AG20443 (cell line): Measurements from ENCODE around the gene MRPS27.

Experiments
- DNase-seq: peaks from one replicate; pipeline ENCODE4 v3.0.0; 2012; ENCODE audit warnings: low spot score, mixed read lengths

The MRPS27 gene

DNA sequence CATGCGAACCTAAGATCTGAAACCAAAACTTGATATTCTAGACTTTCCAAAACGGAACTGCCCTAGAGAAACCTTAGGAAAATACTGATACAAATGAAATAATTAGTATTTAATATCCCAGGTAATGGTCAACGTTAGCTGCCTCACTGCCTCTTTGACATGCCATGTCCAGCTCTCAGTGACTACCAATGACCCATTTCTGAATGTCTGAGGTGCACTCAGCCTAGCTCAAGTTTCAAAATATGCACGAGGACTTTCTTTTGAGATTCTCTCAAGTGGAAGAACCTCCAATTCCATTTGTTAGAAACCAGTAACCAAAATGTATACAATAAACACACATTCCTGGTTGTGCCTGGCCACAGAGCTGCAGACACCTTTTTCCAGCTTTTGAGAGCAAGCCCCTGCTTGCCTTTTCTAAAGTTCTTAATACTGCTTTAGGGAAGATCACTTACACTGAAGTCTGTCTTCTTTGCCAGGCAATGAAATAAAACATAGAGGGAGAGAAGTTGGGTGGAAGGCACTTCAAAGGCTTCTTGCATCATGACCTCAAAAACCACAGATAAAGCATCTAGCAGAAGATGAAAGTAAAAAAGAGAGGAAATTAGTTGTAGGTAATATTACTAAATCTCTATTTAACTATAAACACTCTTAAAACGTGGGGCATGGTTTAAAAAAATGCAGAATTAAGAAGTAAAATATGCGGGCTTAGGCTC lies 87.9 kb downstream of the MRPS27 start:
- DNase-seq: no peak

DNA sequence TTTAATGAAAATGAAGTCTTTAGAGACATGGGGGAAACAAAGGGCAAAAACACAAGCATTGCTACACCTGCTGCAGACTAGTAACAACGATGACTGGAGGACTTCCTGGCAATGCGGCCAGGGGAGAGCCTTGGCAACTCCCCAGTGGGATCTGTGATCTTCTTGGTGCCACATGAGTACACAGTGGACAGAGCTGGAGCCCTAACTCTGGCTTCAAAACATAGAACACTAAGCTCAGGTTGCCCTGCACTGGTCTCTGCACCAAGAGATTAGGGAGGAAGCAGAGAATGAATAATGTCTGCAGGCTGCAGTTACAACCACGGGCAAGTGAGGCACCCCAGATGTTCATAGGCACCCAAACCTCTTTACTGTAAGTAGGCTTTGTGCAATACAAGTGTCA lies 91.1 kb downstream of the MRPS27 start:
- DNase-seq: no peak

DNA sequence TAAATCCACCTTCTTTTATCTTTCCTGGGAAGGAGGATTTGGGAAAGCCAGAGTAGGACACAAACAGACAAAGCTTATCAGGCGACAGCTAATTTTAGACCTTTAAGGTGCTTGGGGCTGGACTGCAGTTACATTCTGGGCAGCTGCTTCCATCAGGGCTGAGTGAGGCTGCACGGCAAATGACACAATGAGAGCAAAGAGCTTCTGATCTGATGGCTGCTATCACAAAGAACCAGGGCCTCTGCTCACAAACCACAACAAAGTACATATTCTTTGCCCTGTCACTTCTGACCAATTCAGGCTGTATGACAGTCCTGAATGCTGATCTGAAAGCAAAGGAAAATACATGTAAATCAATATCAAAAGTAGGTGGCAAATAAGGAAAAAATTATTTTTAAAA lies 93.1 kb downstream of the MRPS27 start:
- DNase-seq: no peak

DNA sequence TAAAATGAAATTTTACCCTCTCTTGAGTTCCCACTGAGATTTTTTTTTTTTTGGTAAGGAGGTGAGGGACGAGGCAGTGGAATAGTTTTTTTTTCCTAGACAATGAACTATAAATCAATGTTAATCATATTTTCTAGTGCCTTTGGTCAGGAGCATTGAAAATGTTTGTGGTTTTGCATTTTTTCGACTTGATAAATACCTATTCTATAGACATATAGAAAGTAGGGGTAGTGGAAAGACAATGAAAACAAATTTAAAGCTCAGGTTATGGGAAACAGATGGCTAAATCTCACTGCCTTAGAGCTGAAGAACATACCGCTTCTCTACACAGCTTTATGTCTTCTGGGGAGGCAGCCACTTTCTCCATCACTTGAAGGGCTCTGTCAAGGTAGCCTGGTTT lies 94.3 kb downstream of the MRPS27 start:
- DNase-seq: no peak

DNA sequence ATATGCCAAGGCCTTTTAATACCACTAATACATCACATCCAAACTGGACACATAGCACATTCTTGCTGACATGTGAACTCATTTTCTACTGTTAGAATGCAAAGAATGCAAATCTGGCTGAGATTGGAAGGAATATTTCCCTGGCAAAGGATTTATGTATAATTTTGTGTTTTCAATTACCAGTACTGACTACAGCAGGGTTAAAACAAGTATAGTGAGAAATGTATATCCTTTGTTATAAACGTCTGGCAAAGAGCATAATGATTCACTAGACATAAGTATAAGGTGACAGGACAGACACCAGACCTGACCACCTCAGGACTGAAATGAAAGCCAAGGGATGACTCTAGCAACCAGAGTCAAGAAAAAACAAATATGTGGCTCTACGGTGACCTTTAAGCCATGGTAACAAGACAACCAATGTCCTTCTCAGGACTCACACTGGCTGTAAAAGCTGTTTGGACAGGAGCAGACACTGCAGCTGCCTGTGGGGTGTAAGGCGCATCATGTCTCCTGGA lies 95.0 kb downstream of the MRPS27 start:
- DNase-seq: peak; percentile 63

DNA sequence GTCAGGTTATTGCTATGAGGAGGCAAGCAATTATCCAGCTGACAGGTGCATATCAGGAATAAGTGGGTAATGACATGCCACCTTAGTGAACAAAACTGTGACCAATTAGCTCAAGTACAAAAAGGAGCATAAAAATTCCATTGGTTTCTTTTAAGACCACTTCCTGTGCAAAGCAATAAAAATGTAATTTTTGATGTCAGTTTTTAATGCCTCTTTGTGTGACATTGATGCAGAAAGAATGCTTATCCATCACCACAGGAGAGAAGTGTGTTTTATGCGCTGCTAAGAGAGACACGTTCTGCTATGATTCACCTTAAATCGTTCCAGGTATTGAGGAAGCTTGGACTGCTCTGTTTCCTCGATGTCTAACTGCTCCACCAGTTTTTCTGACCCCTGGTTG lies 96.7 kb downstream of the MRPS27 start:
- no peak for DNase-seq

DNA sequence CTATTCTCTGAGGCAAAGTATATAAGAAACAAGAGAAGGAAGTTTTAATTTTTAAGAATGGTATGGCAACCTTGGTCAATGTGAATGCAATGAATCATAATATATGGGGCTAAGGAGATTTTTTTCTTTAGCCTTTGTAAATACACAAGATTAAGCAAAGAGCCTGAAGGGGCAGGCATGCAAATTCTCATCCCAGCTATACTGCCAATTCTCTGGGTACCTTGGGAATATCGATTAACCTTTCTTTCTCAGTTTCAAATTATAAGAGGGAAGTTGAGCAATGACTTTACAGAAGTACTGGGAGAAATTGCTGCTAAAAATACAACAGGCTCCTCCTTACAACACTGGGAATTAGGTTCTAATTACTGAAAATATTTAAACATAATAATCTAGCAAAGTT lies 97.5 kb downstream of the MRPS27 start:
- DNase-seq: no peak

DNA sequence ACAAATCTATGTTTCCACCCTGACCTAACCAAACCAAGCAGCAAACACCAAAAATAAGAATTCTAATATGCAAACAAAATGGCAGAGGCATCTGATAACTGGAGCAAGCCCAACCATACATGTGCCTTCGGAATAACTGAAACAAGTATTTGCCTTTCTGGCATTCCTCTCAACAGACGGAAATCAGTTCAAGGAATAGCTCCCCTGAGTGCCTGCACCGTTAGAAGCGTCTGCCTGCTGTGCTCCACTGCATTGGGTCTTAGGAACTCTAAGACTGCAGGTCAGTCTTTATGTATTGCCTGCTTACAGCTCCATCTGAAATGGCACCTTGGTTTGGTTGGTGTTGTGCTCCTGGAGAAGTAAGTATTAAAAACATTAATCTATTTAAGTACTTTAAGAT lies 98.5 kb downstream of the MRPS27 start:
- DNase-seq: no peak

DNA sequence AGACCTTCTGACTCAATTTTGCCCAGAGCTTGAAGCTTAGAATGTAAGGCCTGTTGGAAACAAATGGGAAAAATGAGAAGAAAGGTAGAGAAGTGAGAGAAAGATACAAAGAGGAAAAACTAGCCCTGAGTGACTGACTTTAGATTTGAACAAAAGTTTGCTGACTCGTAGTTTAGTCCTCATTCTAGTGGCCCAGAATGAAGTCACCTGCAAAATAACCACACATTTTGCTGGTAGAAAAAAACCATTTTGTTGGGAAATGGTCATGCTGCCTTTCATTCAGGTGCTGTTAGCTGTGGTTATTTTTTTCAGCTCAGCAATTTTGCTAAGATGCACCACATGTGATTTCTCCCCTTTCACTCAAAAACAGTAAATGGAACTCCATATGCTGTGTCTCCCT lies 98.9 kb downstream of the MRPS27 start:
- no peak for DNase-seq

DNA sequence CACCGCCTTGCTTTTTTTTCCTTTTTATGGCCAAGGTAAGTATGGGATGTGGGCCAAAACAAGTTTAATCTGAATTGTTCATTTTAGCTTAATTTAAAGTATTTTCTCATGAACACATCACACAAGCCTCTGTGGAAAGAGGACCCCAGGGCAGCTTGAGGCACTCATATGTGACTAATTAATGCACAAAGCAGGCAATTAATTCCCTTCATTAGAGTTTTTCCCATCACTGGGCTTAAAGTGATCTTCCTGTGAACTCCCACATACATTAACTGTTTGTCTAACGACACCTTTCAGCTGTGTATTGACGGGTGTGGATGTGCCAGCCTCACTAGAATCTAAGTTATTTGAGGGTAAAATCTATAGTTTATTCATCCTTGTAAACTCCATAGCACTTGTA lies 103.3 kb downstream of the MRPS27 start:
- DNase-seq: no peak

DNA sequence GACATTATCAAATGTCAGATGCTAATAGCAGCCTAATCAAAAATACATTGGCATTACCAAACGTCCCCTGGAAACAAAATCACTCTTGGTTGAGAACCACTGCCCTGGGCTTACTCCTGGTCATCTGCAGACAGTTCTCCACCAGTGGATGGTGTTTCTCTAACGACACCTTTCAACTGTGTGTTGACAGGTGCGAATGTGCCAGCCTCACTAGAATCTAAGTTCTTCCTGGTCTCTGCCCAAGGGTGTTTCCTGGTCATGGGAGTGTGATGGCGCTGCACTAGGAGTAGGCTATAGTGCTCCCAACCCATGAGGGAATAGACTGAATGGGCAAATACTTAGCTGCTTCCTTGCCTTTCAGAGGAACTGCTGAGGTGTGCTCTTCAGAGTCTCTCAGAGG lies 105.9 kb downstream of the MRPS27 start:
- DNase-seq: no peak

DNA sequence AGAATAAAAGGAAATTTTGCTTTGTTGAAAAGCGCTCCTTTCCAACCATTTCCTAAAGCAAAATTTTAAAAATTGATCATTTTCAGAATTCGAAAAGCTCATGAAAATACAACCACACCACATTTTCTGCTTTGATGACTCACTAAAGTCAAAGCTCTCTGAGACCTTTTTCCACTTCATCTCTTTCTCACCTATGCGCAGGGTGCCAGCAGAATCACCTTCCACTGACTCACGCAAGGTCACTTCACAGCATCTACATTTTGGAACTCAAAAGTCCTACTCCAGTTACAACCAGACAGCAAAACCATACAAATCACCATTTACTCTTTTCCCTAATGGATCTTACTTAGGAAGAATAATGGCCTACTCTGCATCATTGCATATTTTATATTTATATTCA lies 106.6 kb downstream of the MRPS27 start:
- no peak for DNase-seq

DNA sequence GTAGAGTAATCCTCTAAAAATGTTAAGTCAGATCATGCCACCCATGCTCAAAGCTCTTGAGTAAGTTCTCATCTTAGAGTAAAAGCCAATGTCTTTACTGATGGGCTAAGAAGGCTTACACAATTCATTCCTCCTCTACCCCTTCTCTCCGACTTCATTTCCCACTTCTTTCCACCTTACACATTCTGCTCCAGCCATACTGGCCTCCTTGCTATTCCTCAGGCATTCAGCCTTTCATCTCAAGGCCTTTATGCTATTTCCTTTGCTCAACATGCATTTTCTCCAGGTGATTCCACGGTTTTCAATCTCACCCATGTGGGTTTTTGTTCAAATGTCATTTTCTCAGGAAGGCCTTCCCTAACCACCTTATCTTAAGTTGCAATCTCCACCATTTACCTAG lies 107.9 kb downstream of the MRPS27 start:
- DNase-seq: no peak

DNA sequence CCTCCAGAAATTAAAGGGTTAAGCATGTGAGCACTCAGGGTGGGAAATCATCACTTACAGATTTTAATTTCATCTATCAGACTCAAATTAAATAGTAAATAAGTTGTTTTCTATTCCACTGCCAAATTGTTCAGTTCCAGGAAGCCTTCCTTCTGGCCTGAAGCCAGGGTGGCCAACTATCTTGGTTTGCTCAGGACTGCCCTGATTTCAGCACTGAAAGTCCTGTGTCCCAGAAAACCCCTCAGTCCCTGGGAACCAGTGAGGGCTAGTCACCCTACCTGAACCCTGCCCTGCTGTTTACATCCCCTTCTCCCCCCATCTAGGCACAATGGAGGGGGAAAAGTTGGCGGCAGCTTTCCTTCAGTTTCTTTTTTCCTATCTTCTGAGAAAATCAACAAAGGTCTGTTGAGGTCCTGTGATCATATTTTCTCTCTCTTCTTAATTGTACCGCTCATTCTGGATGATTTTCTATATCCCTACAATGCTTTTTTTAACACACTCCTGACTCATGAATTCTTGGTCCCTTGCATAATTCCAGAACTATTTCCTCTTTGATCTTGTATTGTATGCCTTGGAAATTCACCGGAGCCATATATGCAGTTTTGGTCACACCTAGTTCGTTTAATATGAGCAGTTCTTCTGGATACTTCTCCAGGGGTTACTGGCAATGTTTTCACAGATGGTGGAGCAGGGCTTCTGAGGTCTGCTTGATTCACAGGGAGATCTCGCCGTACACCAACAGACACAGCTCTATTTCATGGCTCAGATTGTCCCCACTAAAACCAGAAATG lies 109.0 kb downstream of the MRPS27 start:
- DNase-seq: peak; percentile 60

DNA sequence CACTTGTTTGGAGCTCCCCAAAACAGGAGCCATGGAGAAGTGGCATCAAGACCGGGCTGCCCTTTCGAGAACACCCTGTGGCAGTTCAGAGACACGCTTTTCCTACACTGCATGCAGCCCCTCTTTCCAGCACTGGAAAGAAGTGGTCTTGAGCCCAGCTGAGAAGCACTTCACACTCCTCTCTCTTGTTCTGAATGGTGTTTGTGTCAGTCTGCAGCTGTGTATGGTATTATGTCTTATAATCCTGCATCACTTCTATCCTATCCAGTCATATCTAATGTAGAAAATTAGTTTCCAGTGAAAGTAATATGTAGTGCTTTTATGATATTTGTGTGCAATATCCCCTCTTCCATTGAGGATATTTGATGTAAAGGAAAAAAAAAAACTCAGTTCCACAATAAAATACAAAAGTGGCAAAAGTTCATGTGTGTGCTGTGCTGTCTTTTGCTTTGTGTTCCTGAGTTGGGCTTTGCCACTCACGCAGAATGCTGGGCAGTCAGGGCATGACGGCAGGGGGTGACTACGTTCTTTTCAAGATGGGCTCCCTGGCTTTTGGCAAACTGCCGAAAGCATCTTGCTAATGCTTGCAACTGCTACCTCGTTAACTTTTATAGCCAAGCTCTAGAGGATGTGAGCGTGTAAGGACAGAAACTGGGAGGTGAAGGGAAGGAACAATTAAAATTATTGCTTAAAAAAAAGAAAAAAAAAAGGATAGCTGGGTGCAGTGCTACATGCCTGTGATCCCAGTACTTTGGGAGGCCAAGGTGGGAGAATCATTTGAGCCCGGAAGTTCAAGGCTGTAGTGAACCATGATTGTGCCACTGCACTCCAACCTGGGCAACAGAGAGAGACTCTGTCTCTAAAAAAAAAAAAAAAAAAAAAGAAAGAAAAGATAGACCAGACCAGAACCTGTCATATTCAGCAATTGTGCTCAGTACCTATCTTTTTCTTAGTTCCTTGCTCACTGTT lies 110.6 kb downstream of the MRPS27 start:
- DNase-seq: no peak

DNA sequence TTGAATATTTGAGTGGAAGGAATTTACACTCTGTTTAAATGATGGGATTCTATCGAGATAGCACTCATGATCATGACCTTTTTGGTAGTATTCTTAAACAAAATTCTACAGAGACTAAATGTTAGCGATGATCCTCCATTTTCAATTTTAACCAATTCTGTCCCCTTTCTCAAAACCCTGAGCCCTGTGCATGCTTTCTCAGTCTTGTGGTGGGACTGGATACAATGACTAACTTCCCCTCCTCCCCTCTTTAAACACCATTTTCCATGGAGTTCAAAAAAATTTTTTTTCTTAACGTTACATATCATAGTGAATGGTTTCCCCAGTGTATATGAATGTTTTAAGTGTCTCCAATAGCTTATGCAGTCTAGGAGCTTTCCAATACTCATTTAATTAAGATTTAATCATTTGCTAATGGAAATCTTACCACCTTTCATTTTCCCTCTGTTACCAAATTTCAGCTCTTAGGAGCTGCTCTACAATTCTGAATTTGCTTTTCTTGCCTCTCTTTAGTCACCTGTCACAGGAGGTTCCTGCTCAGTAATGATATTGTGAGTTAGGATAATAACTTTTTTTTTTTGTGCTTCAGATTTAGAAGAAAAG lies 111.6 kb downstream of the MRPS27 start:
- DNase-seq: no peak

DNA sequence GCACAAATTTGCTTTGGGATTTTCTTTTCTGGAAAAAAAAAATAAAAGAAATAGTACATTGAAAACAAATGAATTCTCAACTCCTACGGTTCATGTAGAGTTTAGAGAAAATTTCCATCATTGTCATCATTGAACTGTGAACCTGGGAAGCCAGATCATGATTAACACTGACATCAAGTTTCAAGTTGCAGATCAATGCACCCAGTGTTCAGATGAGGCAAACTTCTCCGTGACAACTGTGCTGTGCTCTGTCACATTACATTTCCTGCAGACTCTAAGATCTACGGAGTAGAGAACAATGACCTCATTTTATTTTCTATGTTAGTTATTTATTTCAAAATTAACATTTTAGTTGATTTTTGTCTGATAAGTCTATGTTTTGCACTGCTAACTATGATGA lies 113.0 kb downstream of the MRPS27 start:
- no peak for DNase-seq

DNA sequence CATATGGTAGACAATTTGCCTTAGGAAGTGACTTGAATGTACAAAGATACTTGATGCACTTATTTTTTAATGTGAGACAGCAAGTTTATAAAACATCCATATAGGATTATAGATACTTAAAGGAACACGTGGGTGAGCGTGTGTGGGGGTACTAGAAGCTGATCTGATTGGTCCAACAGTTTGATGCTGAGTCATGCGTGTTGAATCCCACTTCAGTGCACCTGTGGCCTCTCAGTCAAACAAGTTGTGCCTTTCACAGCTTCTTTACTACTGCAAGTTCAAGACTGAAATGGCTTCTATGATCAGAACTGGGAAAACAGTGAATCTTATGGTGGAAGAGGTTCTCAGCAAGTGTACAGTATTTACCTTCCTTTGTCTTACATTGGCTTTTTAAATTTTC lies 113.9 kb downstream of the MRPS27 start:
- DNase-seq: no peak

DNA sequence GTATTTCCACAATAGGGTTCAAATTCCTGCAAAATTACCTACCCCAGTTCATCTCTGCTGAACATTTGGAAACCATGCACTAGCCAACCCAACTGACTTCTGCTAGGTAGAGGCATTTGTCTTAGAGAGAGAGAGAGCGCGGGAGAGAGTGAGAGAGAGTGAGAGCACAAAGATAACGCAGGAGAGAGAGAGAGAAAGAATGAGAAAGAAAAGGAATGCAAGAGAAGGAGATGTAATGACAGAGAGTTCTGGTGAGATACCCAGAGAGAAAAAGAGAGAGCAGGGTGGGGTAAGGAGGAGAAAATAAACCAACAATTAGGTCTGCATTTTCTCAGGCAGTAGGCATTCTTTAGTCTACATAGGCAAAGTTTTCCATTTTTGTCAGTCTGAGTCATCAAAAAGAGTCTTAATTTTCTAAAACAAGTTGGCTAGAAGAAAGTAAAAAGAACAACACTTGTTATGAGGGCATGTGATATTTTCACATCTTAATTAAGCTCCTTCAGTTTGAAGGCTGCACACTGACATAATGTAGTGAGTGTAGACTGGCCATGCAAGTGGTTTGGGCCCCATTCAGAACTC lies 114.5 kb downstream of the MRPS27 start:
- DNase-seq: peak; percentile 24

DNA sequence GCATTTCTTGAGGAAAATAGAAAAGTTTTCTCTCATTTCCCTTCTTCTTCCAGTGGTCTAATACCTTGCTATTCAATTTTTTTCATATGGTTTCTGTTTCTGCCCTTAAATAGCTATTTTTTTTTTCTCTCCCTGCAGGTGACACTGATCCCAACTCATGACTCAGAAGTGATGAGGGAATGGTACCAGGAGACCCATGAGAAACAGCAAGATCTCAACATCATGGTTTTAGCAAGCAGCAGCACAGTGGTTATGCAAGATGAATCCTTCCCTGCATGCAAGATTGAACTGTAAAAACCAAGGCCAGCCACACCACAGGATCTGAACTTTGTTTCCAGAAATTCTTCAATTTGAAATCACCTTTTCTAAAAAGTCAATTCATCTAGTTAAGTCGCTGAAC lies 115.1 kb downstream of the MRPS27 start:
- no peak for DNase-seq

DNA sequence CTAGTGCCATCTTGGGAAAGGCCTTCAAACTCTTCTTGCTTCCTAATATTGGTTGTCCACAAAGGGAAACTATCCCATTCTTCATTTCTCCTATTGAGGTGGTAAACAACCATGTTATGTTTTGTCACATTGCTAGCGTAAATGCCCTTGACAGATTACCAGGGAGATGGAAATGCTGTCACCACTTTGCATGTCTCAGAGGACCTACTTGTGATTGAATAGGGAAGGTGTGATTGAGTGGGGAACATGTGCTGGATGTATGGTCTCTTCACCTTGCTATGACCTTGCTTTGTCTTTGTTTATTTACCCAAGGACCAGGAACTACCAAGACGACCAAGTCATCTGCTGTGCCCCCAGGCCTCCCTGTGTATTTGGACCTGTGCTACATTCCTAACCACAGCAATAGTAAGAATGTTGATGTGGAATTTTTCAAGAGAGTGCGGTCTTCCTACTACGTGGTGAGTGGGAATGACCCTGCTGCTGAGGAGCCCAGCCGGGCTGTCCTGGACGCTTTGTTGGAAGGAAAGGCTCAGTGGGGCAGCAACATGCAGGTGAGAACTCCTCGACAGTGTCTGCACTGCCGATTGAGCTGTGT lies 116.7 kb downstream of the MRPS27 start:
- no peak for DNase-seq
